GM10266 (cell line): ENCODE measurements around the gene CADPS.

ENCODE experiments used
- DNase-seq: peaks from one replicate; pipeline ENCODE4 v3.0.0; 2012; ENCODE audit errors: extremely low spot score
- TF ChIP-seq, protein P1 (sequence below): IDR thresholded peaks from 2 replicates; pipeline ENCODE4 v1.5.1; 2012; ENCODE audit warnings: mild to moderate bottlenecking, low read depth; ENCODE audit not compliant: control insufficient read depth, insufficient read depth; ENCODE audit errors: missing control alignments

CADPS gene

DNA sequence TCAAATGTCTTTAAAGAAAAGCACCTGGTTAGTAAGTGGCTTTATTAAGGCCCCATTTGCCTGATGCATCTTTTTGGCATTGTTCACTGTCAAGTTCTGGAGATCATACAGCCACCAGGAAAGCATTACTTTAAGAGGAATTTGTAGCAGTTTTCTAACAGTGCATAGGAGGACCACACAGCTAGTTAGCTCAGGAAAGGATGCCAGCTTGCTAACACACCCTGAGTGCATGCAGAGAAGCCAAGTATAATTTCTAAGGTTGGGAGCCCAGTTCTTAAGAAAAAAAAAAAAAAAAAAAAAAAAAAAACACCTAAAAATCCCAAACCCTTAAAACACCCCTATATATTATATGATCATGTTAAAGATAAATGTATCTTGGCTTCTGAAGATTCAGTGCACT lies 399.9 kb downstream of the CADPS start:
- no peak for DNase-seq
- TF ChIP-seq, protein P1, sequence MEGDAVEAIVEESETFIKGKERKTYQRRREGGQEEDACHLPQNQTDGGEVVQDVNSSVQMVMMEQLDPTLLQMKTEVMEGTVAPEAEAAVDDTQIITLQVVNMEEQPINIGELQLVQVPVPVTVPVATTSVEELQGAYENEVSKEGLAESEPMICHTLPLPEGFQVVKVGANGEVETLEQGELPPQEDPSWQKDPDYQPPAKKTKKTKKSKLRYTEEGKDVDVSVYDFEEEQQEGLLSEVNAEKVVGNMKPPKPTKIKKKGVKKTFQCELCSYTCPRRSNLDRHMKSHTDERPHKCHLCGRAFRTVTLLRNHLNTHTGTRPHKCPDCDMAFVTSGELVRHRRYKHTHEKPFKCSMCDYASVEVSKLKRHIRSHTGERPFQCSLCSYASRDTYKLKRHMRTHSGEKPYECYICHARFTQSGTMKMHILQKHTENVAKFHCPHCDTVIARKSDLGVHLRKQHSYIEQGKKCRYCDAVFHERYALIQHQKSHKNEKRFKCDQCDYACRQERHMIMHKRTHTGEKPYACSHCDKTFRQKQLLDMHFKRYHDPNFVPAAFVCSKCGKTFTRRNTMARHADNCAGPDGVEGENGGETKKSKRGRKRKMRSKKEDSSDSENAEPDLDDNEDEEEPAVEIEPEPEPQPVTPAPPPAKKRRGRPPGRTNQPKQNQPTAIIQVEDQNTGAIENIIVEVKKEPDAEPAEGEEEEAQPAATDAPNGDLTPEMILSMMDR = no peak

DNA sequence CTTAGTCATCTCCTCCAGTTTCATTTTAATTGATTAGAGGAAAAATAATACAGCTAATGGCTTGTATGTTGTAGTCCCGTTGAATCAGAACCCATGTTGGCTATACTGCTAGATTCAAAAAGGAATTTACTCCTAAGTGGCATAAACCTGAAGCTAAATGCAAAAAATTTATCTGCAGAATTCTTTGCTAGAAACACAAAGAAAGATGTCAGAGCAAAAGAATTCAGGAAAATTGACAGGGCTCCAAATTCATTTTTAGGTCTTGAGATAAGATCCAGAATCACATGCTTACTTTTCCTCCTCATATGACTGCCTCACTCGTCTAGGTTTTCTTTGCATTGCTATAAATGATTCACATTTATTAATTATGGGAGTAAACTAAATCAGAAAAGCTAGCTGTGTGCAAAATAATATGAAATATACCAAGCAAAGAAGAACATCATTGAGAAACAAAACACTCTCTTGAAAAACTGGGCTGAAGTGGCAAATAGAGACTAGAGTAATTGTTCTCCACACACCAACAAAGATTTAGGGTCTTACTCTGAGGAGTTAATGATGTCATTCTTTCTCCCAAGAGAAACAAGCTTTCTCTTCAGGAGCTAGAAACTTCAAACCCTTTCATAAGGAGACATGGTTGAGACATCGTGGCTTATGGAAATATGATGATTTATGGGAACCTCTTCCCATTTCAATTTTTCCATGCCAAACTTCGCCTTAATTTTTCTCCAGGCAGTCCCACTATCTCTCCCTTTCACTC lies 407.1 kb downstream of the CADPS start:
- TF ChIP-seq, protein P1 = no peak
- no peak for DNase-seq

DNA sequence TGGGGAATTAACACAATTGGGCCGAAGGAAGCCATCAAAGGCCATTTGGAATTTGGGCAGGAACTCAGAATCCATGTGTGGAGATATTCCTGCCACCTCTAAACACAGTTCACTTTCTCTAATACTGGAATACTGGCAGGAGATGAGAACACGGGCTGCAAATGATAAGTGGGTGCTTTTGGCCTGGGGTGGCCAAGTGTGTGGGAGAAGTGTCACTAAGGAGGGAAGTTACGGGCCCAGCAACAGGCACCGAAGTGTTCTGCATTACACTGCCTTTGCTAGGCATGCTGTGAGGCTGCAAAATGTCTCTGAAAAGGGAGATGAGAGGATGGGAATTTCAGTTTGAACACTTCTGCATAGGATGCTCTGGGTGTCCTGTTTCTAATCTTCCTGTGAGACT lies 412.4 kb downstream of the CADPS start:
- TF ChIP-seq, protein P1 = no peak
- DNase-seq = no peak

DNA sequence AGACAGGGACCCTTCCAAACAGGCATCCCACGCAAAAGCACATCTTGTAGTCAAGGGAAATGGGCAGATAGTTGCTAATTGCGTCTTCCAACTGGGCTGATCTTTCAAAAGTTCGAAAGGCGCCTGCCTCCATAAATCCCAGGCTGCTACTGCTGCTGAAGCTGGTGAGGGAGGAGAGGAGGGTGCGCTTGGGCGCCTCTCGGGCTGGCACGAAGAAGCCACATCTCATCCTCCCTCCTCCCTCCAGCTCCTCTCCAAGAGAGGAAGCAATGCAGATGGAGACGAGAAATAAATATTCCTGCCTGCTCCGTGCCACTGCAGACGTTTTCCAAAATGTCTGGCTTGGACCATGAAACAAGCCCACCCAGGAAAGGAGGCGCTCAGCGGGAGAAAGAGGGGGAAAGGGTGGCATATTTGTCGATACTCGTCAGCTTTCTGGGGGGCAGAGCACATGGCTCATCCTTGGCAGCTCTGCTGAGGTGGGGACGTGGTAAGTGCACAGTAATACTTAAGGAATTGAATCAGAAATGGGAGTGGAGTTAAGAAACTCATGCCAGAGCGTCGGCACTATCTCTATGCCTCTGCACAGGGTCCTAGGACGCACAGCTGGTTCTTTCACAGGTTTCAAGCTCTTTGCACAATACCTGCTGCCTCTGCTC lies 413.0 kb downstream of the CADPS start:
- TF ChIP-seq, protein P1 = no peak
- no peak for DNase-seq

DNA sequence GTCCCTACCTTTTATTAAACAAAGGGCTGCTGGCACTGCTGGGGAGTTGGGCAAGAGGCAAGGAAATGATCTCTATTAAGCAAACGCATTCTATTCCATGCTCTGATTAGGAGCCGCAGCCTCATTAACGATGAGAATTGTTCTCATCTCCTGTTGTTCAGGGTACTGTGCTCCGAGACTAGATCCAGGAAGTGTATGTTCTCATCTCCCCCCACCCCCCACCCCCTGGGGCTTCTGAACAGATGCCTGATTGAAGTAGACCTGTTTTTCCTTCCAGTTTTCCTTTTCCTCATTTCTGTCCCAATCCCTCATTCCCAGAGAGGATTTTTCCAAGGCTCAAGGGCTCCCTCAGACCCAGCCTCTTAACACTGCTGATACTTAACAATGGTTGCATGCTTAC lies 420.3 kb downstream of the CADPS start:
- TF ChIP-seq, protein P1 = no peak
- no peak for DNase-seq

DNA sequence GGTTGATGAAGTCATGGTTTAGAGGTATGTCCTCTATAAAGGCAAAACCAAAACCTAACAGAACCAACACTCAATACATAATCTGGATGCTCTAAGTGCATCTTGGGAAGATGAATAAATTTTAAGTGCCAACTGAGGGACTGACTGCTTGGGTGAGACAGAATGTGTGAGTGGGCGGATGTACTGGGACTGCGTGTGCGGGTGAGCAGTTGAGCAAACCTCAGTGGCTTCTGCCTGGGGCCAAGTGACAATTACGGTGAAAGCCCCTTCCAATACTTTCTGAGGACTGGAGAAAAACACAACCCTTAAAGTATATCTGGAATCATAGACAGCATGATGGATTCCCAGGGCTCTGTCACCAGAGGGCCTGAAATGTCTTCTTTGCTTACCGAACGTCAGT lies 421.8 kb downstream of the CADPS start:
- no peak for DNase-seq
- TF ChIP-seq, protein P1 = no peak

DNA sequence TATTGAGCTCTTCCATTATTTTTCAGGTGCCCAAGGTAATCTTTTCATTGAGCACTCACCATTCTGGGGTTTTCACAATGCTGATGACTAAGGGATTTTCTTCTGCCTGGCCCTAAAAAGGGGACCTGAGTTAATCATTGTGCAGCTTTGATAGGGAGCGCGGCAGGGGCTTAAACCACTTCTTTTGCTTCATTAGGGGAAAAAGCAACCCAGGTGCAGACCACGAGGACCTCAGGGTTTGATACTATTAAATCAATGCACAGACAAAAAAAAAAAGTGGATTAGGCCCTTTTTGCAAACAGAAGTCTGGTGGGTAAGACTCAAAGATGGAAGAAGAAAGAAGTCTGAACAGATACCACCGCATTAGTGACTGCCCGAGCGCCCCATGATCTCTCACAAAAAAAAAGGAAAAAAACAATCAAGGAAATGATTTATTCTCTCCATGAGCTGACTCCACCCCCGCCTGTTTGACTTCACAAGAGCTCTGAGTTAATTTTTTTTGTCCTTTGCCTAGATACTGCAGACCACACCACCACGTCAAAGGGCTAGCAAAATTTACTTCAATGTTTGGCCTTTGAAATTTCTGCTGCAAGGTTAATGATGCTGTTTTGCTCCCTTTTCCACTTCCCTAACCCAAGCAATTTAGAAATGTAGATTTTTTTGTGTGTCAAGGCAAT lies 423.9 kb downstream of the CADPS start:
- TF ChIP-seq, protein P1 = no peak
- no peak for DNase-seq
